T-helper 22 cell (primary cell): ENCODE data around the gene UMAD1.

Experiments used
- DNase-seq: peaks from one replicate; pipeline ENCODE4 v3.0.0-alpha.2; 2020; ENCODE audit warnings: low read depth

Gene UMAD1

GRCh38 chr7:7841027-7841426 is 200.5 kb downstream of the UMAD1 start:
- no peak for DNase-seq

- DNase-seq, result no peak
Measured at GRCh38 chr7:7843240-7843639, 202.7 kb downstream of the UMAD1 start.

DNA sequence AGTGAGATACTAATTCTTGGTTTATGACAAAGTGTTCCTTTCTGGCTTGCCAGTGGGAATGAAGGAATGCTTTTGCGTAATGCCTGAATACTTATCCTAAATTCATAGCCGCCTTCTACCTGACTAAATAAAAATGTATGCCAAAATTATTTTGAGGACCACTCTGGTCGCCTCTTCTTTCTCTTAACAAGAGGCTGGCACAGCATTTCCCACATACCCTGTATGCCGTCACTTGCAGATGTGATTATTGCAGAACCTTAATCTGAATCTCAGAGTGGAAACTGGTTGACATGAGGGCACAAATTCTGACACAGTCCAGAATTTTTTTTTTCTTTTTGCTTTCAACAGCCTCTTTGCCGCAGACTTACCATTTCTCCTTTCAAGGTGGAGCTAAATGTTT is 203.4 kb downstream of the UMAD1 start:
- DNase-seq, result no peak

GRCh38 chr7:7848246-7848645 is 207.7 kb downstream of the UMAD1 start:
- DNase-seq, result no peak

DNA sequence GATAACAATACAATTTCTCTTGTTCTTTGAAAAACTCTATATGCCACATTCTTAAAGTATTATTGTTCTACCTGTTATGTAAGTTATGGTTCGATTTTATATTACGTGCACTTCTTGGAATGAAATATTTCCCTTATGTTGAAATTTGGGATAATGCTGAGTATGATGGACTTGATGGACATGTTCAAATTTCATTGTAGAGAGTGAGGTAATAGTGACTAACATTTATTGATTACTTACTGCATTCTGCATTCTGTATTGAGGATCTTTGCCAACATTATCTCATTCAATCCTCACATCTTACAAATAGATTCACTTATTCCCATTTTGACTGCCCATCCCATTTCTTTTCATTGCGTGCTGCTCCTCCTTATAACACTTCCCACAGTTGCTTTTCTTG is 208.3 kb downstream of the UMAD1 start:
- DNase-seq, result no peak

DNA sequence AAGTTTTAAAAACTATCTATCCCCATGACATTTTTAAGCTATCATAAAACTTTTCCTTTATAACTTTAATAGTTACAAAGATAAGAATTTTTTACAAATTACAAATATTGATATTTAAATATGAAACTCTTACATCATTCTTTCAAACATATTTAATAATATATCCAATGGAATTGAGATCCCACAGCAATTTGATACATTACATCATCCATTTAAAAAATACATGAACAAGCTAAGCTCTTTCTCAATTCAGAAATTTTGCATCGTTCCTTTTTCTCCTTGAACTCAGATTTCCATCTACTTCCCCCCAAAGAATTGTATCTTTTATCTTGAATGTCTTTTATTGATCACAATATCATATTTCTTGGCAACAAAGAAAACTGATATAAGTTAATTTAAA is 209.6 kb downstream of the UMAD1 start:
- DNase-seq, result no peak

- DNase-seq, result no peak
Measured at GRCh38 chr7:7851381-7851780, 210.8 kb downstream of the UMAD1 start.

DNA sequence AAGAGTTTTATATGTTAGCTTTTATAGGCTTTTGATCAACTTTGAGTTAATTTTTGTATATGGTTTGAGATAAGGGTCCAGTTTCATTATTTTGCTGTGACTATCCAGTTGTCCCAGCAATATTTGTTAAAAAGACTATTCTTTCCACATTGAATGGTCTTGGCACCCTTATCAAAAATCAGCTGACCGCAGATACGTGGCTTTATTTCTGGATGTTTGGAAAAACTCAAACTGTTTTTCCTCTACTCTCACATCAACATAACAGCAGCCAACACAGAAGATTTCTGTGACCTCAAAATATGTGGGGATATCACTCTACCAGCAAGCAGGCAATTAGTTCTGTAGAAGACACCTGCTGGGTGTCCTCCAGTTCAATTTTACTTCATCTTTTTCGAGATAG is 211.4 kb downstream of the UMAD1 start:
- DNase-seq, result no peak

GRCh38 chr7:7857143-7857583 is 216.6 kb downstream of the UMAD1 start:
- no peak for DNase-seq

DNA sequence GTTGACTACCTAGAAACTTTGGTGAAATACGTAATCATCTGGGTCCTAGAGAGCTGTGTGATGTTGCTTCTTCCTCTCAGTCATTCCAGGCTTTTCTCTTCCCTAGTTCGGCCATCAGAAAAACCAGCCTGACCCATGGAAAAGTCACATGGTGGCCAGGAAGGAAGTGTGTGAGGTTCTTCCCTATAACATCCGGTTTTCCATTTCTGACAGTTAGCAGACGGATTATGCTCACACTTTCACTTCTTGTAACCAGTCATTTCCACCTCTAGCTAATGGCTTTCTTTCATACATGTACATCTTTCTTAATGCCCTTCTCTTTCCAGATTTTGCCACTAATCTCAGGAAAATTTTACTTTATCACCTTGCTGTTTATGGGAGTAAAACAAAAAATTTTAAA is 218.0 kb downstream of the UMAD1 start:
- no peak for DNase-seq

DNA sequence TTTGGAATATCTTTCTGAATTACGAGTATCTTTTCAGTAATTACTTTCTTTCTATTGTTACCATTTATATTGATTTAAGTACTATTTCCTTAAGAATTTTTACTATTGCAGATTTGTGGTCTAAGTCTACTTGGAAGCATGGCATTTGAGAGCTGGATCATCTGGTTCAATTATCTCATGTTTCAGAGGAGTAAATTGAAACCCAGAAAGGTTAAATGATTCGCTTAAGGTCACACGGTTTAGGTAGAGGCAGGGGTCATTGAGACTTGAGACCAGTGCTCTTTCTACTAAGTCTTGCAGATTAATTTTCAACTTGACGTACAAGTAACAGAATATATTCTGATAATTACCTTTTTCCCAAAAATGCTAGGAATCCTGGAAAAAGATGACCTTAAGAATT is 218.9 kb downstream of the UMAD1 start:
- no peak for DNase-seq

GRCh38 chr7:7861211-7861633 is 220.7 kb downstream of the UMAD1 start:
- no peak for DNase-seq

DNA sequence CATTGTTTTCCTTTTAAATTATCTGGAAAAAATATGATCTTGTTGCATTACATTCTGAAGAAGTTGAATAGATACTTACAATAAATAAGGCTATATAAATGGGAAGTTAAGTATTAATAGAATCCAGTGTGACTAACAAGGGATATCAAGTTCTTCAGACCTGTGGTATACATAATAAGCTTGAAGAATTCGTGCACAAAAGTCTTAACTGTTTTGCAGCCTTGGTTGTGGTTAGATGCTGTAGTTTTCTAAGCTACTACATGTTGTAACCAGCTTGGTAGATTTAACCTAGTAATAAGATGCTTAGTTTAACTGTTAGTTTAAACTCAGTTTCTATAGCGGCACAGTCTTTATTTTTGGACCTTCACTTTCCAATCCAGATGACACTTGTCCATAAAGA is 221.8 kb downstream of the UMAD1 start:
- DNase-seq, result no peak

DNA sequence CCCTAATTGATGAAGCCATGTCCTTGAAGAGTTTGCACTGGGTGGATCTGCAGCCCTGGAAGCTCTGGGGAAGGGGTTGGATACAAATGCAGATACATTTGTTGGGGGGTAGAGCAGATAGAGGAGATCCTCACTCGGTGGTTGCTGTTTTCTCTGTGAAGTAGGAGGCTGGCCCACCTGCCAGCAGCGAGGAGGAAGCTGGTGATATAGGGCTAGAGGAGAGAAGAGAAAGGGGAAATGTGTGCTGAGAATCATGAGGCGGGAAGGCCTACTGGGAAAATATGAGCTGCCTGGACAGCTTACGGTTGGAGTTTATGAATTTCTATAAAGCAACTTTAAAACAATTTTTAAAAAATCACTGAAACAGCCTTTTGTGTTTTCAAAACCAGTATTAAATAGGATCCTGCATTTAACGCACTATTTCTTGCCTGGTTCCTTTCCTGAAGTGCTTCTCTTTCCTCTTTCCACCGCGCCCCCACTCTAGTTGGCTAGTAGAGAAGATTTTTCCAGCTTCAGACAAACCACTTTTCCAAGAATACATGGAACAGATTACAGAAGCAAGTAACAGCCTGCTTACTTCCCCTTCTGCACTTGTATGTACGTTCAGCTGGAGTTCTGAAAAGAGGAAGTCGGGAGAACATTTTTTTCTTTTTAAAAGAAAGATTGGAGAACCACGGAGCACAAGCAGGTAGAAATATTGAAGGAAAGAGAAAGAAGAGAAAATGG is 227.5 kb downstream of the UMAD1 start:
- DNase-seq, result no peak

- no peak for DNase-seq
Measured at GRCh38 chr7:7868572-7868899, 228.0 kb downstream of the UMAD1 start.

DNA sequence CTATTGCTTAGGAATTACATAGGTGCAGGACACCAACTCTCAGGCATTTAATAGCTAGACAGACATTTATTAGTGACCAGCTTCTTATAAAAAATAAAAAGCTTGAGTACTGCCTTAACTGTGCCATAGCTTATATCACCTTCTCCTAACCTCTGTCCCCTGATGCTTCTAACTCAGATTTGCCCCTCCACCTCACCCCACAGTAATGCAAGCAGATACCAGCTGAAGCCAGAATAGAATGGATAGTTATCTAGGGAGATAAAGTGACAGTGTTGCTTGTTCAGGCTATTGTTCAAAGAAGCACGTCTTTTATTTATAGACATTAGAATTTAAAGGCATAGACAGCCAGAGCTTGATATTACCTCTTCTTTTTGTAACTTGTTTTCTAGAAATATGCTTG is 228.5 kb downstream of the UMAD1 start:
- DNase-seq, result no peak

DNA sequence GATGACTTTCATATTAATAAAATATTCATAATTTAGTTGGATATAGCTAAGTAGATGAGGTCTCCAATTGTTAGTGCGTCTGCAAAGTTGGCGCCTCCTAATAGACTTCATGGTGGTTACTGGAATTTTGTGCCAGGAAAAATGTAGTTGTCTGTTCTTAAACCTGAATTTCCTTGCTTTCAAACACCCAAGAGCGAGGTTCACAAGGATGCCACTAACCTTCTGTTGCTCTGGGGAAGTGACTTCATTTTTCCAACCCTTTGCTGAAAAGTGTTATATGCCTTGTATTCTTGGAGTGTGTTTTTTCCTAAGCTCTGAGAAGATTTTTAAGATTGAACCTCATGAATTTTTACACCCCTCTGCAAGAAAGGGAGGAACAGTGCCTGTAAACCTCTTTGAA is 229.1 kb downstream of the UMAD1 start:
- no peak for DNase-seq

GRCh38 chr7:7870555-7870954 is 230.0 kb downstream of the UMAD1 start:
- no peak for DNase-seq

GRCh38 chr7:7876419-7876818 is 235.9 kb downstream of the UMAD1 start:
- no peak for DNase-seq

DNA sequence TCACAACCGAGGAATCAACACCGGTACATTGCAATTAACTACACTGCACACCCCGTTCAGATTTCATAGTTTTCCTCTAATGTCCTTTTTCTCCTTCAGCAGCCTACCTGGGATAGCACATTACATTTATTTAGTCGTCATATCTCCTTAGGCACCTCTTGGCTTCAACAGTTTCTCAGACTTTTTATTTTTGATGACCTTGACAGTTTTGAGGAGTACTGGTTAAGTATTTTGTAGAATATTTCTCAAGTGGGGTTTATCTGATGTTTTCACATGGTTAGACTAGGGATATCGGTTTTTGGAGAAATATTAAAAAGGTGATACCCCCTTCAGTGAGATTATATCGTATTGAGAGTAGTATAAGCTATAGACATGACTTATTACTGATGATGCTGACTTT is 241.0 kb downstream of the UMAD1 start:
- DNase-seq, result no peak

GRCh38 chr7:7882888-7883287 is 242.3 kb downstream of the UMAD1 start:
- no peak for DNase-seq

- DNase-seq, result no peak
Measured at GRCh38 chr7:7883394-7883793, 242.8 kb downstream of the UMAD1 start.

- no peak for DNase-seq
Measured at GRCh38 chr7:7884855-7885254, 244.3 kb downstream of the UMAD1 start.

DNA sequence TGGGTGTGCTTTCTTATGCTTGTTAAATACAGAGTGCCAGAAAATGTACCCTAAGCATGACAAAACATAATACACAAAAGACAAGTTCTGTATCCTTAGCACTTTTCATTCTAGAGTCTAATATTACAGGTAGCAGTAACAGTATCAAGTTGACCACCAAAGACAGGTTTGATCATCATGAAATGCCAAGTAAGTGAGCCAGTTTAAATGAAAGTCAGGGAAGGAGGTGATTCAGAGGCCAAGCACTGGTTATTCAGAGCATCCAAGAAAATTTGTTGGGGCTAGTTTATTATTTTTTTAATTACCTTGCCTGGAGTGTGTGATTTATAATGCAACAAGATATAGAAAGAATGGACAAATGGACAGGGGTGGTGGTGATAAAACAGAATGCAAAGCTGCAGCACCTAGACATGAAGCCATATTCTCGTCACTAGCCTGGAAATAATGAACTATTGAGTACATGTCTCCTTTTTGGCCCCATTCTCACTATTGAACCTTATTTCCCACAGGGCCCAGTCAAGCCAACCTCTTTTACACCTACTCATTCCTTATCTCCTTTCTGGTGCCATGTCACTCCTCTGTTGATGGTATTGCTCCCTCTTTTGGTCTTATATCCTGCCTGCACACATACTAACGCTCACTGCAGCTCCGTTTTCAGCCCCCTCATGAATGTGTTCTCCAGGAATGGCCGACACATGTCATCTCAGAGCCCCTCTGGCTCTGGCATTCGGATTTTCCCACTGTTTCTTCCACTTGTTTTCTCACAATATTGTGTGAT is 249.4 kb downstream of the UMAD1 start:
- DNase-seq, result no peak
